ENCODE data around the gene KIF19.

GRCh38 chr17:74394275-74394950, 68.4 kb downstream of the KIF19 start:
- TF ChIP-seq CTCF (IDR thresholded peaks at IDR 0.05) (no peak), POLR2AphosphoS5 (IDR thresholded peaks at IDR 0.05) (no peak), POLR2A (IDR thresholded peaks at IDR 0.05) (no peak)
